22Rv1 (cell line): ENCODE measurements around the gene CHSY1.

Experiments
- ZFX ChIP-seq: fragments of 450-650 bp; IDR thresholded peaks from 2 replicates; pipeline ENCODE4 v1.6.1; 2017; ENCODE audit warnings: antibody characterized with exemption, borderline replicate concordance
- TF ChIP-seq, protein P1 (sequence below): fragments of 450-650 bp; IDR thresholded peaks from 2 replicates; pipeline ENCODE4 v1.5.1; 2017; ENCODE audit warnings: mild to moderate bottlenecking

DNA sequence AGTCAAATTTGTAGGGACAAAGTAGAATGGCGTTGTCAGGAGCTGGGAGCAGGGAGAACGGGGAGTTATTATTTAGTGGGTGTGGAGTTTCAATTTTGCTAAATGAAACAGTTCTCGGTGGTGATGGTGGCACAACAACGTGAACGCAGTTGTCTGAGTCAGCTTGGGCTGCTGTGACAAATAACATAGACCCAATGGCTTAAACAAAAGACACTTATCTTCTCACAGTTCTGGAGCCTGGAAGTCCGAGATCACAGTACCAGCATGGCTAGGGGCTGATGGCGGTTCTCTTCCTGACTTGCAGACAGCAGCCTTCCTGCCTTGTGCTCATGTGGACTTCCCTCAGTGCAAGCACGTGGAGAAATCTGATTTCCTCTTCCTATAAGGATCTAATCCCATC, 90.2 kb downstream of the CHSY1 start:
- TF ChIP-seq, protein P1, sequence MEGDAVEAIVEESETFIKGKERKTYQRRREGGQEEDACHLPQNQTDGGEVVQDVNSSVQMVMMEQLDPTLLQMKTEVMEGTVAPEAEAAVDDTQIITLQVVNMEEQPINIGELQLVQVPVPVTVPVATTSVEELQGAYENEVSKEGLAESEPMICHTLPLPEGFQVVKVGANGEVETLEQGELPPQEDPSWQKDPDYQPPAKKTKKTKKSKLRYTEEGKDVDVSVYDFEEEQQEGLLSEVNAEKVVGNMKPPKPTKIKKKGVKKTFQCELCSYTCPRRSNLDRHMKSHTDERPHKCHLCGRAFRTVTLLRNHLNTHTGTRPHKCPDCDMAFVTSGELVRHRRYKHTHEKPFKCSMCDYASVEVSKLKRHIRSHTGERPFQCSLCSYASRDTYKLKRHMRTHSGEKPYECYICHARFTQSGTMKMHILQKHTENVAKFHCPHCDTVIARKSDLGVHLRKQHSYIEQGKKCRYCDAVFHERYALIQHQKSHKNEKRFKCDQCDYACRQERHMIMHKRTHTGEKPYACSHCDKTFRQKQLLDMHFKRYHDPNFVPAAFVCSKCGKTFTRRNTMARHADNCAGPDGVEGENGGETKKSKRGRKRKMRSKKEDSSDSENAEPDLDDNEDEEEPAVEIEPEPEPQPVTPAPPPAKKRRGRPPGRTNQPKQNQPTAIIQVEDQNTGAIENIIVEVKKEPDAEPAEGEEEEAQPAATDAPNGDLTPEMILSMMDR, result no peak
- TF ChIP-seq ZFX, result no peak
